HCT116 (cell line): ENCODE results near the gene PKN2. TPM values are rescaled to one million over a fixed set of nuclear protein-coding genes. Genes with fewer than 3 reads are reported as not detected.

ENCODE experiments used
- ATAC-seq: fragments of 200-7000 bp; cut with Tn5 transposase; 2 replicates; pipeline ENCODE4 v1.9.1; 2020; ENCODE audit warnings: mild to moderate bottlenecking, moderate library complexity
- BruUV-seq: library from RNA; stranded (reverse); fragments of 400-500 nt; replicated peaks from 2 replicates; lab custom pipeline; 2021; lab: Mats Ljungman, UMichigan
- CTCF ChIA-PET: fragments of 300-600 bp; sonication (Branson Sonifier 250); formaldehyde crosslinking; loops from one replicate; lab custom pipeline; 2021; ENCODE audit warnings: antibody characterized with exemption; lab: Charles Lee
- POLR2A ChIA-PET: fragments of 300-600, 350-600 bp; sonication (Branson Sonifier 250); formaldehyde crosslinking; loops from one replicate; lab custom pipeline; 2021; ENCODE audit warnings: antibody characterized with exemption; lab: Charles Lee
- RAD21 ChIA-PET, 2 experiments: fragments of 300-600 bp; sonication (Branson Sonifier 250); formaldehyde crosslinking; loops; one replicate each; lab custom pipeline; 2023; ENCODE audit warnings: low total read pairs in 2 of 2; ENCODE audit not compliant: uncharacterized antibody in 2 of 2, unreplicated experiment in 2 of 2, low non-redundant PET in 1 of 2; lab: Charles Lee
- DNase-seq: peaks from one replicate; pipeline ENCODE4 v3.0.0-alpha.2; 2010; ENCODE audit warnings: low read depth, low spot score
- H2AFZ ChIP-seq: fragments of 200-600 bp; shearing (Covaris generic), sonication (generic); 2 replicates; pipeline ENCODE4 v1.6.1; 2017; ENCODE audit warnings: low read depth, mixed run types, mixed read lengths, antibody characterized with exemption, low read length; ENCODE audit not compliant: poor library complexity, severe bottlenecking
- H3K27ac ChIP-seq: 2 replicates; pipeline ENCODE4 v1.5.1; 2012; ENCODE audit warnings: low read depth, low read length
- H3K27me3 ChIP-seq: fragments of 200-600 bp; sonication (generic); 2 replicates; pipeline ENCODE4 v1.6.1; 2016; ENCODE audit warnings: mixed run types, low read length, mixed read lengths; ENCODE audit not compliant: insufficient read depth
- H3K36me3 ChIP-seq, 2 experiments: fragments of 200-500 bp in 1 of 2; fragments of 200-600 bp in 1 of 2; sonication (Bioruptor generic) in 1 of 2; sonication (generic) in 1 of 2; 2 replicates each; pipeline versions ENCODE4 v1.5.1 to v1.6.1; 2014 to 2016; ENCODE audit warnings: low read length in 2 of 2, inconsistent platforms in 1 of 2, mixed read lengths in 1 of 2, mixed run types in 1 of 2; ENCODE audit not compliant: insufficient read depth in 2 of 2, control insufficient read depth in 1 of 2
- H3K4me1 ChIP-seq, 2 experiments: fragments of 200-600 bp in 1 of 2; sonication (generic) in 1 of 2; 2 replicates each; pipeline versions ENCODE4 v1.5.1 to v1.6.1; 2012 to 2017; ENCODE audit warnings: low read length in 2 of 2, inconsistent platforms in 1 of 2, mild to moderate bottlenecking in 1 of 2, mixed read lengths in 1 of 2, mixed run types in 1 of 2, moderate library complexity in 1 of 2; ENCODE audit not compliant: insufficient read depth in 2 of 2, control insufficient read depth in 1 of 2
- H3K4me2 ChIP-seq: fragments of 200-600 bp; sonication (generic); 2 replicates; pipeline ENCODE4 v1.6.1; 2017; ENCODE audit warnings: mixed run types, low read length, mixed read lengths
- H3K4me3 ChIP-seq, 2 experiments: fragments of 200-600 bp in 1 of 2; sonication (generic) in 1 of 2; replicated peaks in 1 of 2; 2 replicates each; pipeline ENCODE4 v1.5.1; 2011 to 2016; ENCODE audit warnings: low read length in 2 of 2, control low read depth in 1 of 2, low read depth in 1 of 2, mild to moderate bottlenecking in 1 of 2, mixed read lengths in 1 of 2, mixed run types in 1 of 2
- H3K79me2 ChIP-seq: fragments of 200-600 bp; sonication (generic); 2 replicates; pipeline ENCODE4 v1.6.1; 2017; ENCODE audit warnings: mild to moderate bottlenecking, mixed run types, low read length, moderate library complexity, mixed read lengths; ENCODE audit not compliant: insufficient read depth
- H3K9ac ChIP-seq: fragments of 200-600 bp; sonication (generic); 2 replicates; pipeline ENCODE4 v1.6.1; 2016; ENCODE audit warnings: low read length, mixed read lengths
- H3K9me2 ChIP-seq: fragments of 200-600 bp; sonication (generic), shearing (Covaris generic); 2 replicates; pipeline ENCODE4 v1.6.1; 2017; ENCODE audit warnings: mixed run types, mild to moderate bottlenecking, moderate library complexity; ENCODE audit not compliant: insufficient read depth
- H3K9me3 ChIP-seq, 2 experiments: fragments of 200-500 bp in 1 of 2; fragments of 200-600 bp in 1 of 2; sonication (Bioruptor generic) in 1 of 2; sonication (generic) in 1 of 2; 2 replicates each; pipeline ENCODE4 v1.6.1; 2014 to 2017; ENCODE audit warnings: low read length in 2 of 2, mixed read lengths in 2 of 2, inconsistent platforms in 1 of 2, low read depth in 1 of 2, mild to moderate bottlenecking in 1 of 2, mixed run types in 1 of 2, moderate library complexity in 1 of 2; ENCODE audit not compliant: control insufficient read depth in 1 of 2, insufficient read depth in 1 of 2
- H4K20me1 ChIP-seq: fragments of 200-600 bp; sonication (generic), shearing (Covaris generic); 2 replicates; pipeline ENCODE4 v1.6.1; 2017; ENCODE audit warnings: mixed run types, mild to moderate bottlenecking, moderate library complexity; ENCODE audit not compliant: insufficient read depth
- EGR1 ChIP-seq: IDR thresholded peaks from 2 replicates; pipeline ENCODE4 v1.6.1; 2012; ENCODE audit warnings: low read depth
- ELF1 ChIP-seq: IDR thresholded peaks from 2 replicates; pipeline ENCODE4 v1.6.1; 2012; ENCODE audit warnings: low read depth, borderline replicate concordance
- POLR2A ChIP-seq: IDR thresholded peaks from 2 replicates; pipeline ENCODE4 v1.7.0; 2011; ENCODE audit warnings: borderline replicate concordance; ENCODE audit not compliant: insufficient read depth, insufficient read length; ENCODE audit errors: extremely low read depth
- YY1 ChIP-seq: IDR thresholded peaks from 2 replicates; pipeline ENCODE4 v1.6.1; 2011; ENCODE audit warnings: low read length, low read depth, moderate library complexity, mild to moderate bottlenecking; ENCODE audit not compliant: insufficient replicate concordance; ENCODE audit errors: extremely low read depth
- ZFX ChIP-seq: fragments of 450-650 bp; IDR thresholded peaks from 2 replicates; pipeline ENCODE4 v1.6.1; 2017
- intact Hi-C: fragments of 100-400 bp; cut with micrococcal nuclease; formaldehyde crosslinking; loops from 2 replicates; pipeline ENCODE4 v1.10.0; 2022
- total RNA-seq: library from RNA; stranded (reverse); gene quantifications from one replicate; pipeline ENCODE4 v1.2.1, GENCODE V29; 2021; ENCODE audit not compliant: unreplicated experiment
- TF ChIP-seq, protein P1 (sequence below): IDR thresholded peaks from 2 replicates; pipeline ENCODE4 v1.6.1; 2012
- TF ChIP-seq, protein P2 (sequence below): IDR thresholded peaks from 2 replicates; pipeline ENCODE4 v1.6.1; 2012
- TF ChIP-seq, protein P3 (sequence below): IDR thresholded peaks from 2 replicates; pipeline ENCODE4 v1.6.1; 2011; ENCODE audit warnings: mild to moderate bottlenecking, low read length, moderate library complexity; ENCODE audit not compliant: insufficient replicate concordance; ENCODE audit errors: extremely low read depth

Gene PKN2
- total RNA-seq, 1 experiment from 2014 or later: 44.3 TPM

GRCh38 chr1:88744142-88744541 is 60.1 kb downstream of the PKN2 start:
- H3K36me3 ChIP-seq: no peaks in the 10 kb centered on the region

More at GRCh38 chr1:88744142-88744541, 60.1 kb downstream of the PKN2 start:
- H3K9ac ChIP-seq: no peak overlapping the region
- peaks cover 5% of the 10 kb centered on the region; the same call in 1 of the 2 replicates for H4K20me1 ChIP-seq
- peaks cover 3% of the 10 kb centered on the region; the same call in 1 of the 2 replicates for H3K9me2 ChIP-seq
- TF ChIP-seq POLR2A (no peak), YY1 (no peak), EGR1 (no peak), ELF1 (no peak), ZFX (no peak)
- TF ChIP-seq, protein P1, sequence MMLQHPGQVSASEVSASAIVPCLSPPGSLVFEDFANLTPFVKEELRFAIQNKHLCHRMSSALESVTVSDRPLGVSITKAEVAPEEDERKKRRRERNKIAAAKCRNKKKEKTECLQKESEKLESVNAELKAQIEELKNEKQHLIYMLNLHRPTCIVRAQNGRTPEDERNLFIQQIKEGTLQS: no peak
- TF ChIP-seq, protein P2, sequence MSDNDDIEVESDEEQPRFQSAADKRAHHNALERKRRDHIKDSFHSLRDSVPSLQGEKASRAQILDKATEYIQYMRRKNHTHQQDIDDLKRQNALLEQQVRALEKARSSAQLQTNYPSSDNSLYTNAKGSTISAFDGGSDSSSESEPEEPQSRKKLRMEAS: no peak
- TF ChIP-seq, protein P3, sequence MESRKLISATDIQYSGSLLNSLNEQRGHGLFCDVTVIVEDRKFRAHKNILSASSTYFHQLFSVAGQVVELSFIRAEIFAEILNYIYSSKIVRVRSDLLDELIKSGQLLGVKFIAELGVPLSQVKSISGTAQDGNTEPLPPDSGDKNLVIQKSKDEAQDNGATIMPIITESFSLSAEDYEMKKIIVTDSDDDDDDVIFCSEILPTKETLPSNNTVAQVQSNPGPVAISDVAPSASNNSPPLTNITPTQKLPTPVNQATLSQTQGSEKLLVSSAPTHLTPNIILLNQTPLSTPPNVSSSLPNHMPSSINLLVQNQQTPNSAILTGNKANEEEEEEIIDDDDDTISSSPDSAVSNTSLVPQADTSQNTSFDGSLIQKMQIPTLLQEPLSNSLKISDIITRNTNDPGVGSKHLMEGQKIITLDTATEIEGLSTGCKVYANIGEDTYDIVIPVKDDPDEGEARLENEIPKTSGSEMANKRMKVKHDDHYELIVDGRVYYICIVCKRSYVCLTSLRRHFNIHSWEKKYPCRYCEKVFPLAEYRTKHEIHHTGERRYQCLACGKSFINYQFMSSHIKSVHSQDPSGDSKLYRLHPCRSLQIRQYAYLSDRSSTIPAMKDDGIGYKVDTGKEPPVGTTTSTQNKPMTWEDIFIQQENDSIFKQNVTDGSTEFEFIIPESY: no peak
- intact Hi-C loops: no loop called here
- ATAC-seq: no peak
- H3K79me2 ChIP-seq: peaks cover 18% of the 10 kb centered on the region
- no peaks in the 10 kb centered on the region for H3K4me1 ChIP-seq
- H3K4me3 ChIP-seq: no peak overlapping the region
- ChIA-PET POLR2A (no interaction called here), RAD21 (no interaction called here), CTCF (no interaction called here)
- H3K9me3 ChIP-seq: no peaks in the 10 kb centered on the region
- no peak overlapping the region for H3K4me2 ChIP-seq
- no TSS peak for BruUV-seq
- no peaks in the 10 kb centered on the region for H3K27me3 ChIP-seq
- DNase-seq: no peak
- H2AFZ ChIP-seq: no peak overlapping the region
- no peak overlapping the region for H3K27ac ChIP-seq
